HepG2 (cell line): ENCODE measurements around the gene CELF5. TPM values are rescaled to one million over a fixed set of nuclear protein-coding genes. Genes with fewer than 3 reads are reported as not detected.

Experiments
- HMG20B ChIP-seq: conservative IDR thresholded peaks from 2 replicates; pipeline ENCODE4 v1.6.1; 2016; ENCODE audit warnings: missing genetic modification reagents, missing compliant biosample characterization
- ISX ChIP-seq: sonication (generic); formaldehyde crosslinking; conservative IDR thresholded peaks from 2 replicates; pipeline ENCODE4 v1.5.0; 2020; ENCODE audit warnings: missing genetic modification reagents
- JARID2 ChIP-seq: sonication (generic); formaldehyde crosslinking; IDR thresholded peaks from 2 replicates; pipeline ENCODE4 v1.8.1; 2023; ENCODE audit warnings: missing genetic modification reagents, inconsistent platforms; ENCODE audit not compliant: insufficient replicate concordance
- ONECUT2 ChIP-seq: sonication (generic); formaldehyde crosslinking; IDR thresholded peaks from 2 replicates; pipeline ENCODE4 v1.4.0; 2020; ENCODE audit warnings: missing genetic modification reagents
- PATZ1 ChIP-seq: sonication (generic); formaldehyde crosslinking; IDR thresholded peaks from 2 replicates; pipeline ENCODE4 v1.4.0; 2020; ENCODE audit warnings: missing genetic modification reagents
- PCBP1 ChIP-seq: fragments of 200-400 bp; formaldehyde crosslinking; IDR thresholded peaks from 2 replicates; pipeline ENCODE4 v1.6.1; 2017; ENCODE audit warnings: mild to moderate bottlenecking, low read depth, low read length, borderline replicate concordance
- PLRG1 ChIP-seq: fragments of 450-650 bp; conservative IDR thresholded peaks from 2 replicates; pipeline ENCODE4 v1.6.1; 2016
- PREB ChIP-seq: sonication (generic); formaldehyde crosslinking; IDR thresholded peaks from 2 replicates; pipeline ENCODE4 v1.4.0; 2020; ENCODE audit warnings: missing genetic modification reagents
- PTBP1 ChIP-seq: fragments of 200-400 bp; formaldehyde crosslinking; IDR thresholded peaks from 2 replicates; pipeline ENCODE4 v1.6.1; 2018; ENCODE audit warnings: low read length, low read depth; ENCODE audit not compliant: poor library complexity, severe bottlenecking
- RFX1 ChIP-seq: fragments of 450-650 bp; IDR thresholded peaks from 2 replicates; pipeline ENCODE4 v1.6.1; 2017
- SMAD1 ChIP-seq: sonication (generic); formaldehyde crosslinking; IDR thresholded peaks from 2 replicates; pipeline ENCODE4 v1.4.0; 2020; ENCODE audit warnings: missing genetic modification reagents, low read depth, mild to moderate bottlenecking, borderline replicate concordance
- TAF15 ChIP-seq: fragments of 200-400 bp; formaldehyde crosslinking; IDR thresholded peaks from one replicate; pipeline ENCODE4 v1.6.1; 2018; ENCODE audit warnings: mild to moderate bottlenecking, low read depth, low read length; ENCODE audit not compliant: poor library complexity, severe bottlenecking
- XBP1 ChIP-seq: sonication (generic); formaldehyde crosslinking; IDR thresholded peaks from 2 replicates; pipeline ENCODE4 v1.5.0; 2020; ENCODE audit warnings: missing genetic modification reagents
- YEATS2 ChIP-seq: sonication (generic); formaldehyde crosslinking; IDR thresholded peaks from 2 replicates; pipeline ENCODE4 v1.4.0; 2020; ENCODE audit warnings: missing genetic modification reagents, borderline replicate concordance
- ZBTB25 ChIP-seq: IDR thresholded peaks from 2 replicates; pipeline ENCODE4 v1.6.1; 2018; ENCODE audit warnings: missing genetic modification reagents
- ZBTB38 ChIP-seq: sonication (generic); formaldehyde crosslinking; IDR thresholded peaks from 2 replicates; pipeline ENCODE4 v1.5.1; 2020; ENCODE audit warnings: mild to moderate bottlenecking, missing genetic modification reagents
- ZEB1 ChIP-seq: IDR thresholded peaks from 2 replicates; pipeline ENCODE4 v1.6.1; 2012; ENCODE audit warnings: mild to moderate bottlenecking, low read depth, inconsistent platforms; ENCODE audit not compliant: insufficient replicate concordance
- ZNF317 ChIP-seq: sonication (generic); formaldehyde crosslinking; IDR thresholded peaks from 2 replicates; pipeline ENCODE4 v1.5.0; 2020; ENCODE audit warnings: mild to moderate bottlenecking, missing genetic modification reagents
- ZNF510 ChIP-seq: sonication (generic); formaldehyde crosslinking; IDR thresholded peaks from 2 replicates; pipeline ENCODE4 v1.4.0; 2020; ENCODE audit warnings: low read depth, mild to moderate bottlenecking, missing genetic modification reagents
- ZNF577 ChIP-seq: sonication (generic); formaldehyde crosslinking; IDR thresholded peaks from 2 replicates; pipeline ENCODE4 v1.4.0; 2020; ENCODE audit warnings: mild to moderate bottlenecking, low read depth, missing genetic modification reagents, borderline replicate concordance
- polyA plus RNA-seq, 8 experiments: library from polyadenylated mRNA; depleted of rRNA in 3 of 8; stranded (reverse) in 7 of 8; unstranded in 1 of 8; fragments of >200 nt; fragmentation: Illumina TruSeq in 4 of 8; extraction: Trizol in 4 of 8; gene quantifications; 2 replicates each; pipeline versions ENCODE4 v1.2.1 to v1.2.3, GENCODE V29; 2011 to 2016; ENCODE audit warnings: low read depth in 4 of 8, missing spikeins in 1 of 8, mixed read lengths in 1 of 8; ENCODE audit not compliant: insufficient read depth in 1 of 8
- total RNA-seq, 5 experiments: library from RNA; depleted of rRNA; stranded (reverse); fragments of >200 nt; fragmentation: Illumina TruSeq; extraction: Trizol; gene quantifications; 2 replicates each; pipeline ENCODE4 v1.2.3, GENCODE V29; 2016; ENCODE audit warnings: low read depth in 1 of 5
- TF ChIP-seq, protein P1 (sequence below): sonication (generic); formaldehyde crosslinking; IDR thresholded peaks from 2 replicates; pipeline ENCODE4 v1.4.0; 2020; ENCODE audit warnings: missing genetic modification reagents, mild to moderate bottlenecking, borderline replicate concordance
- TF ChIP-seq, protein P2 (sequence below): sonication (generic); formaldehyde crosslinking; IDR thresholded peaks from 2 replicates; pipeline ENCODE4 v1.4.0; 2020; ENCODE audit warnings: missing genetic modification reagents

CELF5 gene
- total and polyA plus RNA-seq, 2 of the 13 experiments (the other 11 are each of a cell fraction or from before 2014, with no cell fraction given), result 0.31 to 0.84 TPM

DNA sequence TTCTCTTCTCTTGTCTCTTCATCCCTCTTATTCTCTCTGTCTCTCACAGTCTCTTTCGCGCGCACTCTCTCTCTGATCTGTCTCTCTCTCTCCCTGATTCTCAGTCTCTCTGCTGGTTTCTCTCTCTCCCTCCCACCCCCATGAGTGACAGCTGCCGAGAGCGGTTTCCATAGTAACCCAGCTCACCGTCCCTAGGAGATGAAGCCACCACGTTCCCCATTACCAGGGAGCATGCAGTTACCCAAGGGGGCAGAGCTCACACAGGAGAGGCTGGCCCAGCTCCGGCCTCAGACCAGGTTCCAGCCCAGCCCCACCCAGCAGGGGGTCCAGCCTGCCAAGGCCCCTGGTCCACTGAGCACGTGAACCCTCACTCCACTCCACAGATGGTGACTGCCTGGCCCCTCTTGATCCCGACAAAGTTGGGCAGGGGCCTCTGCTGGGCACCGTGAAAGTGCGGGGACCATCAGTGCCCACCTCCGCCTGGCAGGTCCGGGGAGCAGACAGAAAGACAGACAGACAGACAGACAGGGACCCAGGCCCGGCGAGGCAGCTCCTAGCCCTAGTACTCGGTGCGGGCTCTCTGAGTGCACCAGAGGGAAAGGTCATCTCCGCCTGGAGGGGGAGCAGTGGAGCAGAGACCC is 50.6 kb downstream of the CELF5 start (continued):
- TF ChIP-seq JARID2 (no peak), ZEB1 (no peak), PATZ1 (CRISPR knock-in tag) (no peak), PCBP1 (no peak), PLRG1 (no peak), ZNF510 (no peak), PTBP1 (peak; percentile 94), YEATS2 (CRISPR knock-in tag) (0 out of 2 replicates have a peak, but pooled peaks have one; percentile 9), PREB (CRISPR knock-in tag) (no peak), ONECUT2 (no peak), ZNF577 (no peak), HMG20B (no peak), ISX (no peak), ZBTB25 (CRISPR knock-in tag) (no peak), ZNF317 (CRISPR knock-in tag) (no peak), RFX1 (peak; percentile 49), XBP1 (CRISPR knock-in tag) (no peak), ZBTB38 (CRISPR knock-in tag) (no peak), TAF15 (no peak), SMAD1 (CRISPR knock-in tag) (0 out of 2 replicates have a peak, but pooled peaks have one; percentile 69)
- TF ChIP-seq, protein P1, sequence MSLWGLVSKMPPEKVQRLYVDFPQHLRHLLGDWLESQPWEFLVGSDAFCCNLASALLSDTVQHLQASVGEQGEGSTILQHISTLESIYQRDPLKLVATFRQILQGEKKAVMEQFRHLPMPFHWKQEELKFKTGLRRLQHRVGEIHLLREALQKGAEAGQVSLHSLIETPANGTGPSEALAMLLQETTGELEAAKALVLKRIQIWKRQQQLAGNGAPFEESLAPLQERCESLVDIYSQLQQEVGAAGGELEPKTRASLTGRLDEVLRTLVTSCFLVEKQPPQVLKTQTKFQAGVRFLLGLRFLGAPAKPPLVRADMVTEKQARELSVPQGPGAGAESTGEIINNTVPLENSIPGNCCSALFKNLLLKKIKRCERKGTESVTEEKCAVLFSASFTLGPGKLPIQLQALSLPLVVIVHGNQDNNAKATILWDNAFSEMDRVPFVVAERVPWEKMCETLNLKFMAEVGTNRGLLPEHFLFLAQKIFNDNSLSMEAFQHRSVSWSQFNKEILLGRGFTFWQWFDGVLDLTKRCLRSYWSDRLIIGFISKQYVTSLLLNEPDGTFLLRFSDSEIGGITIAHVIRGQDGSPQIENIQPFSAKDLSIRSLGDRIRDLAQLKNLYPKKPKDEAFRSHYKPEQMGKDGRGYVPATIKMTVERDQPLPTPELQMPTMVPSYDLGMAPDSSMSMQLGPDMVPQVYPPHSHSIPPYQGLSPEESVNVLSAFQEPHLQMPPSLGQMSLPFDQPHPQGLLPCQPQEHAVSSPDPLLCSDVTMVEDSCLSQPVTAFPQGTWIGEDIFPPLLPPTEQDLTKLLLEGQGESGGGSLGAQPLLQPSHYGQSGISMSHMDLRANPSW, result no peak
- TF ChIP-seq, protein P2, sequence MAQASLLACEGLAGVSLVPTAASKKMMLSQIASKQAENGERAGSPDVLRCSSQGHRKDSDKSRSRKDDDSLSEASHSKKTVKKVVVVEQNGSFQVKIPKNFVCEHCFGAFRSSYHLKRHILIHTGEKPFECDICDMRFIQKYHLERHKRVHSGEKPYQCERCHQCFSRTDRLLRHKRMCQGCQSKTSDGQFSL (CRISPR knock-in tag), result no peak
